Tibial artery (tissue), 4 donors: ENCODE measurements around the gene NSD2.

Experiments used
- DNase-seq, 2 donors: peaks; one replicate each; pipeline ENCODE4 v3.0.0-alpha.2; 2019
- H3K27ac ChIP-seq, 2 donors: fragments of 200-600 bp; sonication (generic) in 1 of 2; 1 replicate in 1 of 2; 2 replicates in 1 of 2; pipeline ENCODE4 v1.5.1; 2018 to 2019; ENCODE audit warnings: mild to moderate bottlenecking in 1 of 2
- H3K27me3 ChIP-seq, 2 donors: fragments of 200-600 bp; sonication (generic) in 1 of 2; one replicate each; pipeline versions ENCODE4 v1.5.1 to v1.6.0; 2016 to 2019
- H3K36me3 ChIP-seq, 3 donors: fragments of 200-600 bp; sonication (generic) in 2 of 3; one replicate each; pipeline ENCODE4 v1.5.1; 2016 to 2019; ENCODE audit warnings: mild to moderate bottlenecking in 2 of 3
- H3K4me1 ChIP-seq, 4 donors: fragments of 200-600 bp; sonication (generic) in 2 of 4; 1 replicate in 3 of 4; 2 replicates in 1 of 4; pipeline ENCODE4 v1.5.1; 2016 to 2019
- H3K4me3 ChIP-seq, 2 donors: fragments of 200-600 bp; sonication (generic) in 1 of 2; 1 replicate in 1 of 2; 2 replicates in 1 of 2; pipeline ENCODE4 v1.5.1; 2018 to 2019; ENCODE audit warnings: mild to moderate bottlenecking in 2 of 2
- H3K9me3 ChIP-seq, 3 donors: fragments of 200-600 bp; sonication (generic) in 1 of 3; one replicate each; pipeline ENCODE4 v1.5.1; 2016 to 2019
- intact Hi-C: fragments of 100-400 bp; cut with DNase I; formaldehyde crosslinking; loops from one replicate; pipeline ENCODE4 v1.15.0; 2023; ENCODE audit warnings: low total_unique reads
- TF ChIP-seq, protein P1 (sequence below), 2 experiments: fragments of 200-600 bp in 1 of 2; fragments of 450-650 bp in 1 of 2; IDR thresholded peaks; one replicate each; pipeline ENCODE4 v1.5.1; 2017 to 2019; ENCODE audit warnings: antibody characterized with exemption in 2 of 2, mild to moderate bottlenecking in 1 of 2, moderate library complexity in 1 of 2

The NSD2 gene

DNA sequence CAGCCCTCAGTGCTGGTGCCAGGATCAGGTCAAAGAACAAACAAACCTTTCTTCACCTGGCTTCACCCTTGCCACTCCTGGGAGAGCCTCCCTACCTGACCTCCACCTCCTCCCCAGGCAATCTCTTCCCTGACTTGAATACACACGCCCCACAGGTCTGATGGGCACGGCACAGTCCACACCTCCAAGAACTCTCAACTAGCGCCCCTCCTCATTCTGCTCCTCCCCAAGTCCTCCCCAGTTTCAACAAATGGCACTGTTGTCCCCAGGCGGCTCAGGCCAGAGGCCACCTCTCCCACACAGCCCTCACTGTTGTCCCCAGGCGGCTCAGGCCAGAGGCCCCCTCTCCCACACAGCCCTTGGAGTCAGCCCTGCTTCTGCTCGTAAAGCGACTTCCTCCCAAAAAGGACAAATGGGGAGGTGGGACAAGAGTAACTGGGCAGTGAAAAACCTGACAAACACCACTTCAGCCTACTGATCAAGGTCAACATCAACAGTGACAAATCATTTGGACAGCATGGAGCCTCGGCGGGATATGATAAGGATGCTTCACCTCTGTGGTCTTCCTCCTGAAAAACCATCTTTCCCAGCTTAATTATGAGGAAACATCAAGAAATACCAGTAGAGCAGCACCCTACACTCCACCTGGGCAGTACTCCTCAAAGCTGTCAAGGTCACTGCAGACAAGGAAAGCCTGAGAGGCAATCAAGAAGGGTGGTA is 18.1 kb upstream of the NSD2 start:
- TF ChIP-seq, protein P1, sequence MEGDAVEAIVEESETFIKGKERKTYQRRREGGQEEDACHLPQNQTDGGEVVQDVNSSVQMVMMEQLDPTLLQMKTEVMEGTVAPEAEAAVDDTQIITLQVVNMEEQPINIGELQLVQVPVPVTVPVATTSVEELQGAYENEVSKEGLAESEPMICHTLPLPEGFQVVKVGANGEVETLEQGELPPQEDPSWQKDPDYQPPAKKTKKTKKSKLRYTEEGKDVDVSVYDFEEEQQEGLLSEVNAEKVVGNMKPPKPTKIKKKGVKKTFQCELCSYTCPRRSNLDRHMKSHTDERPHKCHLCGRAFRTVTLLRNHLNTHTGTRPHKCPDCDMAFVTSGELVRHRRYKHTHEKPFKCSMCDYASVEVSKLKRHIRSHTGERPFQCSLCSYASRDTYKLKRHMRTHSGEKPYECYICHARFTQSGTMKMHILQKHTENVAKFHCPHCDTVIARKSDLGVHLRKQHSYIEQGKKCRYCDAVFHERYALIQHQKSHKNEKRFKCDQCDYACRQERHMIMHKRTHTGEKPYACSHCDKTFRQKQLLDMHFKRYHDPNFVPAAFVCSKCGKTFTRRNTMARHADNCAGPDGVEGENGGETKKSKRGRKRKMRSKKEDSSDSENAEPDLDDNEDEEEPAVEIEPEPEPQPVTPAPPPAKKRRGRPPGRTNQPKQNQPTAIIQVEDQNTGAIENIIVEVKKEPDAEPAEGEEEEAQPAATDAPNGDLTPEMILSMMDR (IDR thresholded peaks at IDR 0.05) = no peak
- no peak overlapping the region for H3K27ac ChIP-seq
- H3K4me3 ChIP-seq = no peak overlapping the region
- no peaks in the 10 kb centered on the region for H3K9me3 ChIP-seq
- intact Hi-C loops = loop anchor here (10.0 kb wide), 1 partner anchor 52 kb away; no protein-coding TSS in a partner anchor
- no peaks in the 10 kb centered on the region for H3K27me3 ChIP-seq
- H3K36me3 ChIP-seq = peaks cover 0 to 4% (median 0%) of the 10 kb centered on the region in 3 donors
- no peak for DNase-seq
- H3K4me1 ChIP-seq = peaks cover 9 to 34% (median 19%) of the 10 kb centered on the region in 4 donors

DNA sequence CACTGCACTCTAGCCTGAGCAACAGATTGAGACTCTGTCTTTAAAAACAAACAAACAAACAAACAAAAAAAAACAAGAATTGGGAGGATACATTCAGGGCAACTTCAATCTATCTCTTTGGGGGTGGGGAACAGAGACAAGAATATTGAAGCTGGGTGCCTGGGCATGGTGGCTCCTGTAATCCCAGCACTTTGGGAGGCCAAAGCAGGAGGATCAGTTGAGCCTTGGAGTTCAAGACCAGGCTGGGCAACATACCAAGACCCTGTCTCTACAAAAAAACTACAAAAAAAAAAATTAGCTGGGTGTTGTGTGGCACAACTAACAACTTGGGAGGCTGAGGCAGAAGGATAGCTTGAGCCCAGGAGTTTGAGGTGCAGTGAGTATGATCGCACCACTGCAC is 16.4 kb upstream of the NSD2 start:
- Histone ChIP-seq H3K27me3 (no peaks in the 10 kb centered on the region), H3K4me3 (peak overlapping the region; percentile 65 to 69), H3K4me1 (peaks cover 9 to 34% (median 19%) of the 10 kb centered on the region in 4 donors), H3K27ac (peak overlapping the region in 1 of 2 donors; percentile 65), H3K9me3 (no peaks in the 10 kb centered on the region), H3K36me3 (no peaks in the 10 kb centered on the region)
- TF ChIP-seq, protein P1 (IDR thresholded peaks at IDR 0.05) = no peak
- DNase-seq = no peak
- intact Hi-C loops = loop anchor here (10.0 kb wide), 1 partner anchor 50 kb away; no protein-coding TSS in a partner anchor

DNA sequence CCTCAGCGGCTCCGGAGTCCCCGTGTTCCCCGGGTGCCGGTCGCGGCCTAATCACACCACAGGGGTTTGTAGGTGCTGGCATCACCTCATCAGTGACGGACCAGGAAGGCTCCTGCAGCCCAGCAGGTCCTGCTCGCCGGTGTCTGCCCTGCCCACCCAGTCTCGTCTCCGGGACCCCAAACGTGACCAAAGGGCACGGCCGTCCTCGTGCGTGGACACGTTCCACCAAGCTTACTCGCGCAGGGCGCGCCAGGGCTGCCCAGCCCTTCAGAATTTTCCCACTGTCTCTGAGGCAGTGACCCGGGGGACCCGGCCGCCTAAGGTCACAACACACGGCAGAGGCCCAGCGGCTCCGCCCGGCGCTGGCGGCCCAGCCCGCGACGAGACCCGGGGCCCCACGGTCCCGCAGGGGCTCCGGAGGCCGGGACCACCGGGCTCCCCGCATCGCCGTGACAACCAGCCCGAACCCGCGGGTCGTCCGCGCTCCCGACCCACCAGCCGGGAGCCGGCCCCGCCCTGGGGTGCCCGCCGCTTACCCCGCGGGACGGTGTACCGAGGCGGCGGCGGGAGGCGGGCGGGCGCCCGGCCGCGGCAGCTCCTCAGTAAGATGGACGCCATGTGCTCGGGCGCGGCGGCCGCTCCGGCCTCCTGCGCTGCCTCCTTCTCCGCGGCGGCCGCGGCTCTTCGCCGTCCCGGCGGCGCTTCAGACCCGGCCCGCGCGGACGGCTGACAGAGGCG is 15.7 kb upstream of the NSD2 start:
- intact Hi-C loops = loop anchor here (10.0 kb wide), 1 partner anchor 49 kb away; no protein-coding TSS in a partner anchor
- peak overlapping the region; percentile 65 to 77 for H3K27ac ChIP-seq
- no peaks in the 10 kb centered on the region for H3K9me3 ChIP-seq
- H3K4me1 ChIP-seq = peaks cover 9 to 34% (median 19%) of the 10 kb centered on the region in 4 donors
- TF ChIP-seq, protein P1 (IDR thresholded peaks at IDR 0.05) = no peak
- no peaks in the 10 kb centered on the region for H3K27me3 ChIP-seq
- peak overlapping the region; percentile 65 to 69 for H3K4me3 ChIP-seq
- H3K36me3 ChIP-seq = no peaks in the 10 kb centered on the region
- no peak for DNase-seq

DNA sequence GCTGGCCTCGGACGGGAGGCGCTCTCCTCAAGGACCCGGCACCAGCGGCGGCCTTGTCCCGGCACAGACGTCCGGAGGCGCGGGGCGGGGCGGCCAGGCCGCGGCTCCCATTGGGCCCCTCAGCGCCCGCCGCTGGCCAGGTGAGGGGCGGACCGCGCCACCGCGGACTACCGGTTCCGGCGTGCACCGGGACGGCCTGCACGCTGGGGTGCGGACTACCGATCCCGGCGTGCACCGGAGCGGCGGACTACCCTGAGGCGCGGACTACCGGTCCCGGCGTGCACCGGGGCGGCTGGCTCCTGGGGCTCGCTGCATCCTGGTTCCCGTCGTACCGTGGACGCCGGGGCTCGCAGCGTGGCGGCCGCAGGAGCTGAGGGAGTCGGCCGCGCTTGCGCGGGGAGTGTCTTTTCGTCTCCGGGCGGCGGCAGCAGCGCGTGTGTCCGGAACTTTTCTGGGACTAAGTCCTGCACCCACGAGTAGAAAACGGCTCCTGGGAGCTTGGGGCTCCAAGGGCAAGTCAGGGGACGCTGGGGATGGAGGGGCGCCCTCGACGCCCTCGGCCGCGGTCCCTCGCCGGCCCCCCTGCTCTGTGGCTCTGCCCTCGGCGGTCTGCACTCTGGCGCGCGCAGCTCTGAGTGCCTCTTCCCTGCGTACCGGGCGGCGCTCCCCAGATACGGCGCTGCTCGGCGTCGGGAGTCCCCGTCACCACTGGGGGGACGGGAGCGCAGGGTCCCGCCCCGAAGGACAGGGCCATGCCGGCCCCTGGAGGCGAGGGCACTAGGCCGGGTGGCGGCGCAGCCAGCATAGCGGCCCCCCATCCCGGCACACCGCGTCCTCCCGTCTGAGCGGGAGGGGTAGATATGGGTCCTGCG is 14.9 kb upstream of the NSD2 start, which contains the start of gene LETM1:
Gene LETM1 (minus strand): TSS at position 86 of the 872 bp plus-strand sequence. CDS start 206 bp downstream, outside the sequence.
- intact Hi-C loops = loop anchor here (10.0 kb wide), 1 partner anchor 48 kb away; no protein-coding TSS in a partner anchor
- Histone ChIP-seq H3K36me3 (no peaks in the 10 kb centered on the region), H3K4me1 (peaks cover 9 to 34% (median 19%) of the 10 kb centered on the region in 4 donors), H3K4me3 (peak within 1 kb of the TSS; percentile 65 to 69), H3K27ac (peak within 1 kb of the TSS; percentile 77 to 84), H3K9me3 (no peaks in the 10 kb centered on the region), H3K27me3 (peaks cover 0 to 3% of the 10 kb centered on the region in 2 donors)
- DNase-seq = peak; percentile 94 to 98
- TF ChIP-seq, protein P1 (IDR thresholded peaks at IDR 0.05) = no peak
